HAP-1 (cell line): ENCODE data around the gene RNF133.

Experiments used
- DNase-seq, 2 experiments: peaks; one replicate each; pipeline ENCODE4 v3.0.0-alpha.2; 2016 to 2020; ENCODE audit warnings: low spot score in 2 of 2
- H3K27me3 ChIP-seq: fragments of 250-450 bp; sonication (Bioruptor Pico); 2 replicates; pipeline ENCODE4 v1.5.1; 2020; ENCODE audit warnings: low read depth, mild to moderate bottlenecking, moderate library complexity
- H3K36me3 ChIP-seq: fragments of 250-450 bp; sonication (Bioruptor Pico); replicated peaks from 2 replicates; pipeline ENCODE4 v1.5.1; 2020; ENCODE audit warnings: mild to moderate bottlenecking
- H3K4me1 ChIP-seq: fragments of 250-450 bp; sonication (Bioruptor Pico); 2 replicates; pipeline ENCODE4 v1.5.1; 2020; ENCODE audit warnings: mild to moderate bottlenecking
- H3K4me3 ChIP-seq: fragments of 250-450 bp; sonication (Bioruptor Pico); 2 replicates; pipeline ENCODE4 v1.5.1; 2020; ENCODE audit warnings: mild to moderate bottlenecking, moderate library complexity
- H3K9me3 ChIP-seq: fragments of 250-450 bp; sonication (Bioruptor Pico); 2 replicates; pipeline ENCODE4 v1.5.1; 2020; ENCODE audit warnings: mild to moderate bottlenecking, moderate library complexity
- in situ Hi-C: fragments of 300-500 bp; cut with MboI; formaldehyde crosslinking; loops from 3 replicates; pipeline ENCODE4 v1.14.3; 2020; ENCODE audit warnings: low sequenced_read_pairs, inconsistent platforms, mixed read lengths

Gene RNF133

DNA sequence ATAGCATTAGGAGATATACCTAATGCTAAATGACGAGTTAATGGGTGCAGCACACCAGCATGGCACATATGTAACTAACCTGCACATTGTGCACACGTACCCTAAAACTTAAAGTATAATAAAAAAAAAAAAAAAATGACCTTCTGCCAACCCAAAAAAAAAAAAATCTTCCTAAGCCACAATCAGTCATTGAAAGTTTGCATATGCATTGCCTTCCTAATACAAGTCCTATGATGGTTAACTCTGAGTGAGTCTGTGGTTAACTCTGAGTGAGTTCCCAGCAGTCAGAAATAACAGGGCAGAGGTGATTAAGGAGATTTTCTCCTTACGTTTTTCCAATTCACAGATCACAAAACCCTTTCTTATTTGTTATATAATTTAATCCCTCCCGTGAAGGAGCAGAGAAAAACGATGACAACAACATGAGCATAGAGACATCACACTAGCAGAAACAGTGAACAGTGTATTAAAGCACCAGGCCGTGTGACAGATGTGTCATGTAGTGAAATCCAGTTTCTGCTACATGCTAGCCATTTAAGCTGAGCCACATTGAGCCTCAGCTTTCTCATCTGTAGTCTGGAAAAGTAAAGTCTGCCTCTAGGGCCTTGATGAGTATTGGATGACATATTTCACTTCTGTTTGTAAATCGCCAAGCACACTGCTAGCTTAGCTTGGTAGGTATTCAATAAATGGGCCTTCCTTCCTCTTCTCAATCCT is 11.2 kb upstream of the RNF133 start:
- DNase-seq: no peak
- Histone ChIP-seq H3K4me1 (no peaks in the 10 kb centered on the region), H3K36me3 (no peaks in the 10 kb centered on the region), H3K27me3 (no peaks in the 10 kb centered on the region; the same call in none of the 2 replicates), H3K9me3 (no peaks in the 10 kb centered on the region), H3K4me3 (no peak overlapping the region)
- in situ Hi-C loops: no loop called here

DNA sequence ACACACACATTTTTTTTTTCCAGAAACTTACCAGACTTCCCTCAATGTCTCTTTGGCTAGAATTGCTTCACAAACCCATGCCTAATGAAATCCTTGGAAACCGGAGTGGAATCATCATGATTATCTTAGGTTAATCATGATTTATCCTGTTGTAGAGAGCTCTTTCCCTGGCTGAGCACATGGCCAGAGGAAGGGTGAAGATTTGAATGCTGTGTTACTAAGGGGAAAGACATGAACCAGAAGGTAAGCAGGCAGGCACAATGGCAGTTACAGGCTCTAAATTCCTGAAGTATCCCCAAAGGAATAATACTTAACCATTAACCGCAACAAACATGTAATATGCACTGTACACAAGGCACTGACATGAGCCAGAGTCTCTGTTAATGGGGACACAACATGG is 7.9 kb upstream of the RNF133 start:
- H3K9me3 ChIP-seq: no peaks in the 10 kb centered on the region
- in situ Hi-C loops: no loop called here
- H3K36me3 ChIP-seq: no peaks in the 10 kb centered on the region
- DNase-seq: no peak
- H3K4me3 ChIP-seq: no peak overlapping the region
- H3K4me1 ChIP-seq: no peaks in the 10 kb centered on the region
- H3K27me3 ChIP-seq: no peaks in the 10 kb centered on the region; the same call in 1 of the 2 replicates

DNA sequence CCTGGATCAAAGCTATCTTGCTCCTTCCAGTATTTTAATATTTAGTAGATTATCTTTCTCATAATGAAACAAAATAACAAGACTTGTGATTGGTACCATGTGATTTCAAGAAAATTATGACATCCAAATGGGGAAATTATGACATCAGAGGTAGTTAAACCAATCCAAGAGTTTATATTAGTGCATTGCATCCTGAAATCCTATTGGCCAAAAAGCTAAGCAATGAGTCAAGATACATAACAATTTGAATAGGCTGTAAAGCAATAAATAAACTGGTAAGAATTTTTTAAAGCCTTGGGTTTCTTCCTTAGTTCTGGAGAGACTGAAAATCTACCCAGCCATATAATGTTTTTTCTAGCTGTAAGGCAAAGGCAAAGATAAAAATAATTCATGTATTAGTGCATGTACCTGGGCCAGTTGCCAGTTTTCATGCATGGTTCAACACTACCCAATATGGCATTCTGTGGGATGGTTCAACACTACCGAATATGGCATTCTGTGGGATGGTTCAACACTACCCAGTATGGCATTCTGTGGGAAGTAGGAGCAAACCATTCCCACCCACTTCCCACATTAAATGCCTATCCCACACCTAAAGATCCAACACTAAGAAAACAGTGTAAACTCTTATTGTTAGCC is 4.1 kb upstream of the RNF133 start, which contains the start of gene RNF148:
TSS of gene RNF148 (minus strand) at position 51 of the 639 bp plus-strand sequence. CDS start 172 bp downstream, outside the sequence.
- in situ Hi-C loops: no loop called here
- H3K4me3 ChIP-seq: no peak within 1 kb of the TSS
- H3K36me3 ChIP-seq: no peaks in the 10 kb centered on the region
- no peaks in the 10 kb centered on the region for H3K27me3 ChIP-seq
- H3K4me1 ChIP-seq: no peaks in the 10 kb centered on the region
- DNase-seq: no peak
- no peaks in the 10 kb centered on the region for H3K9me3 ChIP-seq

DNA sequence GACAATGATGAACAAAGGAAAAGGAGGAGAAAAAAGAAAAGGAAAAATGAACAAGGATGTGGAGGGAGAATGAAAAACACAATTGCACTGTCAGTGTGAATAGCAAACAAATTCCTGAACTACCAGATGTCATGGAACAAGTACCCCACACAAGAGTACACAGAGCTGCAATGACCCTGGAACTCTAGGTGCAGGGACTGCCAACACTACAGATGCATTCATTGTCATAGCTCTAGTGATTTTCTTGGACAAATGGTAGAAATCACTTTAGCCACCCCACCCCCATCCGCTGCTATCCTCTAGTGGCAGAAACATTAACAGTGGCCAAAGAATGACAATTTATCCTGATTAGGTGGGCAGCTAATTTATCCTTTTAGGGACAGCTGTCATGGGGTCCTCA is 3.1 kb downstream of the RNF133 start:
- in situ Hi-C loops: no loop called here
- H3K9me3 ChIP-seq: no peaks in the 10 kb centered on the region
- H3K4me1 ChIP-seq: no peaks in the 10 kb centered on the region
- DNase-seq: no peak
- peaks cover 10% of the 10 kb centered on the region; the same call in 1 of the 2 replicates for H3K27me3 ChIP-seq
- H3K4me3 ChIP-seq: no peak overlapping the region
- no peaks in the 10 kb centered on the region for H3K36me3 ChIP-seq

DNA sequence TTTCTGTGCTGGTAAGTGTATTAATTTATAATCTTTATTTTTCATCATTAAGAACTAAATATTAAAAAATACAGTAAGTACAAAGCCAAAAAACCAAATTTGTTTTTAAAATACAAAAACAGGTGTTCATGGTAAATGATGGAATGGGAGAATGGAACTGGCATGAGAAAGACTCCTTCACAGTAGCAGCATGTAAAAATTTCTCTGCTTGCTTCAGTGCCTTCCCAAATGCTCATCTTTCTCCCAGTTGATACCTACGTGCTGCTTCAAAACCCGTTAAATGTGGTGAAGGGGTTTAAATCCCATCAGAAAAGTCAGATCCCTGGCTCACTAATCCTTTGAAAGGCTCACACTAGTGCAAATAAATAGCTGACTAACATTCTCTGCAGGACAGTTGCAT is 4.2 kb downstream of the RNF133 start:
- in situ Hi-C loops: no loop called here
- no peak for DNase-seq
- Histone ChIP-seq H3K4me3 (no peak overlapping the region), H3K36me3 (no peaks in the 10 kb centered on the region), H3K9me3 (no peaks in the 10 kb centered on the region), H3K27me3 (peaks cover 10% of the 10 kb centered on the region; the same call in 1 of the 2 replicates), H3K4me1 (no peaks in the 10 kb centered on the region)

DNA sequence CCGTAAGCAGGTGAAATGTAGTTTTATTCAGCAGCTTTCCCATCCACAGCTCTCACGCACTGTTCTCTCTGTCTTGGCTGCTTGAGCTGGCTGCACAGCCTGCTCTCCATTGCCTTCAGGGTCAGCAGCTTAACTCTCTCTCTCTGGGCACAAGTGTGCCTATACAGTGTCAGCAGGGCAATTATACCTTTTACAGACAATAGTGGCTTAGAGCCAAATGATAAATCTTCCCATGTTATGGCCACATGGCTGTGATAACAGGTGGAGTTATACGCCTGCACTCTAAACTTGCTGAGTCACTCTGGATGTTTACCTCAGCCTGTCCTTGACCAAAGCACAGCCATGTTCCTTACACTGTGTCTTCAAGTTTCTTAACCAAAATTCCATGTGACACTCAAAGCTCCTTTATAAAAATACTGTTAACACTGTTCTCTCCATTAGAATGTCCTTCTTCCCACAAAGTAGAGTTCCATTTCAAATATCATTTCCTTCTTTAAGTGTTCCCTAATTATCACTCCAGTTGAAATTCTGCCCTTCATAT is 6.1 kb downstream of the RNF133 start:
- Histone ChIP-seq H3K4me3 (no peak overlapping the region), H3K36me3 (no peaks in the 10 kb centered on the region), H3K4me1 (no peaks in the 10 kb centered on the region), H3K27me3 (peaks cover 10% of the 10 kb centered on the region; the same call in 1 of the 2 replicates), H3K9me3 (no peaks in the 10 kb centered on the region)
- in situ Hi-C loops: no loop called here
- no peak for DNase-seq

DNA sequence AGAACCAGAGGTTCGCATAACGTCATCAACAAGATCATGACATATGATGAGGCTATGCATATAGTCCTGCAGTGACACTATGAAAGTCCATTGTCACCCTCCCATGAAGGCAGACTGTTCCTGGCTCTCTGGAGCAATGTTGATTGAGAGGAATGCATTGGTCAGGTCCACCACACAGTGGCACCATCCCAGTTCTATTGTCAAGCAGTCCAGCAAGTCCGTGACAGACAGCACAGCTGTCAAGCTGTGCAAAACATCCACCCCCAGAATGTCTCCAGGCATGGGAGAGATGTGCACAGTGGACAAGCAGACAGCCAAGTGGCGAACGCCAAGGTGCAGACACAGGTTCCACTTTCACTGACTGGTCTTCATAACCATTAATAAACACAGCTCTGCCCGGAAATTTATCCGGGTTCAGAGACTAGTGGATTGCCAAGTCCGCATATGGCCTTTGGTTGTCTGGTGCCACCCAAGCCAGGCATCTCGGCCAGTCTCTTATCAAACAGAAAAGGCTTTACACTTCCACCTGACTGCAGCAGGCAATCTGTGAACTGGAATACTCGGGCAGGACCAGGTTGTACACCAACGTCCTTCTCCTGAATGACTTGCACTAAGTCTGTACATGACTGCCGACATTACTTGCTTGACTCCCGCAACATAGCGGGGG is 7.2 kb downstream of the RNF133 start:
- DNase-seq: no peak
- in situ Hi-C loops: no loop called here
- Histone ChIP-seq H3K4me3 (no peak overlapping the region), H3K27me3 (peaks cover 10% of the 10 kb centered on the region; the same call in 1 of the 2 replicates), H3K4me1 (no peaks in the 10 kb centered on the region), H3K9me3 (no peaks in the 10 kb centered on the region), H3K36me3 (no peaks in the 10 kb centered on the region)

DNA sequence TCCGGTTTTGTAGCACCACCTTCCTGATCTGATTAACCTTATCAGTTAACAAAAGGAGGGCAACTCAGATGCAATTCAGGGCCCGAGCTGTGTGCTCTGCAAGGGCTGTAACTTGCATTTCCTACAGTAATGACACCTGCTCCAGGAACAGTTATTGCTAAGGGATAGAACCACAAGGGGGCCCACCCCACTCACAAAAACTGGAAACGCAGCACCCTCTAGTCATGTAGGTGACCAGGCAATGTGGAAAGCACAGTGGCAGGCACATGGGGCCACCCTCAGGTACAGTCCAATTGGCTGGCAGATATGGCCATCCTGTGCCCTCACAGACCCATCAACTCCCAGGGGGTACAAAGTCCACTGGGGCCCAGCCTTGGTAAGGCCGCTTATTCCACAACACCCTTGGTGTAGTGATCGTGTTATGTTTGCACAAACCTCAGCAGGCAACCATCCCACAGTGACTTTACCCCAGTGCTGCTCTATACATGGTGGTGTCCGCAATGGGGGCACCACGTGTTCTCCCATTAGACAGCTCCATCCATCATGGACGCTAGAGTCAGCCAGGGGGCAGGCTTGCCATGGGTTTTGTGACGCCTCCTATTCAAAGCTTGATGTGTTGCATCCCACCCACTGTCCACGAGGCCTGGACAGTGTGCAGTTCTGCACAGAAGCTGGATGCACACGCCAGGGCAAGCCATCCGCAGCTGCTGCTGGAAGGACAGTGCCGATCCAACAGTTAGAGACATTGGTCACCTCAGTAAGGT is 9.4 kb downstream of the RNF133 start:
- H3K4me3 ChIP-seq: no peak overlapping the region
- in situ Hi-C loops: no loop called here
- H3K27me3 ChIP-seq: peaks cover 3% of the 10 kb centered on the region; the same call in 1 of the 2 replicates
- H3K36me3 ChIP-seq: no peaks in the 10 kb centered on the region
- H3K9me3 ChIP-seq: no peaks in the 10 kb centered on the region
- DNase-seq: no peak
- no peaks in the 10 kb centered on the region for H3K4me1 ChIP-seq

DNA sequence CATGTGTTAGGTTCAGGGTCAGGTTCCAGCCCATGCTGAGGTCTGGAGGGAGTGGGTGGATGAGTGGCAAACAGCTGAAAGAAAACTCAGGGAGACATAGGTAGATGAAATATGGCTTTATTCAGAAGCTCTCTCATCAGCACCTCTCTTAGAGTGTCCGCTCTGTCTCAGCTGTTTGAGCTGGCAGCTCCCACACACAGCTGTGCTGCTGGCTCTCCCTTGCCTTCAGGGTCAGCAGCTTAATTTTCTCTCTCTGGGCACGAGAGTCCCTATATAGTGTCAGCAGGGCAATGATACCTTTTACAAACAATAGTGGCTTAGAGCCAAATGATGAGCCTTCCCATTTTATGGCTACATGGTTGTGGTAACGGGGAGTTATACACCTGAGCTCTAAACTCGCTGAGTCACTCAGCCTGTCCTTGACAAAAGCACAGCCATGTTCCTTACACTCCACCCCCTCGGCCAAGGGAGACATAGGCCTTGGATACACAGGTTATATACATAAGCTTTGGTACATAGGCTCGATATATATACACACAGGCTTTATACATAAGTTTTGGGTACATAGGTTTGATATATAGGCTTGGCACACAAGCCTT is 10.4 kb downstream of the RNF133 start:
- DNase-seq: no peak
- H3K4me1 ChIP-seq: no peaks in the 10 kb centered on the region
- in situ Hi-C loops: no loop called here

DNA sequence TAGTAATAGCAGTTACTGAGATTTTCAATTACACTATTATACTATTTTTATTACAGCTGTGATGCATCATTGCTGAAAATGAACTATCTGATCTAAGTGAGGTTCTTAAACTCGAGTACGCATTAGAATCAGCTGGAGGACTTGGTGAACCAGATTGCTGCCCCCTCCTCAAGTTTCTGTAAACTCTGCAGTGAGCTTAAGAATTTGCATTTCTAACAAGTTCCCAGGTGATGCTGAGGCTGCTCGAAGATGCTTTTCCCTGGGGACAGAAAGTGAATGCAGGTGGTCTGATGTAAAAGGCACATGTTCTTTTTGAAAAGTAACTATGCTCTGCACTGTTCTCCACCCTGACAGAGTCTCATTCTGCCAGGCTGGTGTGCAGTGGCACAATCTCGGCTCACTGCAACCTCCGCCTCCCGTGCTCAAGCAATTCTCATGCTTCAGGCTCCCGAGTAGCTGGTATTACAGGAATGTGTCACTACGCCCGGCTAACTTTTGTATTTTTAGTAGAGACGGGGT is 12.5 kb downstream of the RNF133 start:
- Histone ChIP-seq H3K4me1 (no peaks in the 10 kb centered on the region), H3K9me3 (no peaks in the 10 kb centered on the region), H3K36me3 (no peaks in the 10 kb centered on the region), H3K4me3 (no peak overlapping the region), H3K27me3 (no peaks in the 10 kb centered on the region)
- in situ Hi-C loops: no loop called here
- DNase-seq: no peak

More for the DNA sequence above, 10.4 kb downstream of the RNF133 start:
- Histone ChIP-seq H3K4me3 (no peak overlapping the region), H3K9me3 (no peaks in the 10 kb centered on the region), H3K27me3 (no peaks in the 10 kb centered on the region), H3K36me3 (no peaks in the 10 kb centered on the region)

DNA sequence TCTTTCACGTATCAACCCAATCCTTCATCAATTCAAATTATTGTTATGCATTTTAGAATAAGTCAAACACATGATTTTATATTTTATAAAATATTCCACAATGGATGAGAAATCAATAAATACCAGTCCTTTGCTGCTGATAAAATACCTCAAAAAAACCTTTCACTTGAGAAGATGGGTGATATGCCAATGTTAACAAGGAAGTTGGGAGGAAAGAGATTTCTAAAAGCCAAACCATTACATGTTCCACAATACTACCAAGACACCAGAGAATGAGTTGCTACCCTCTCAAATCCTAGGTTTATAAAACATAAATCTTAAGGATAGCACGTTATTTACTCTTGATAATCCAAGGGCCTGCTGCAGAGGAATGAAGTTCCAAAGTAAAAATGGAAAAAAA is 14.4 kb downstream of the RNF133 start:
- Histone ChIP-seq H3K36me3 (no peaks in the 10 kb centered on the region), H3K4me1 (no peaks in the 10 kb centered on the region), H3K9me3 (no peaks in the 10 kb centered on the region), H3K27me3 (no peaks in the 10 kb centered on the region), H3K4me3 (no peak overlapping the region)
- in situ Hi-C loops: no loop called here
- DNase-seq: no peak

DNA sequence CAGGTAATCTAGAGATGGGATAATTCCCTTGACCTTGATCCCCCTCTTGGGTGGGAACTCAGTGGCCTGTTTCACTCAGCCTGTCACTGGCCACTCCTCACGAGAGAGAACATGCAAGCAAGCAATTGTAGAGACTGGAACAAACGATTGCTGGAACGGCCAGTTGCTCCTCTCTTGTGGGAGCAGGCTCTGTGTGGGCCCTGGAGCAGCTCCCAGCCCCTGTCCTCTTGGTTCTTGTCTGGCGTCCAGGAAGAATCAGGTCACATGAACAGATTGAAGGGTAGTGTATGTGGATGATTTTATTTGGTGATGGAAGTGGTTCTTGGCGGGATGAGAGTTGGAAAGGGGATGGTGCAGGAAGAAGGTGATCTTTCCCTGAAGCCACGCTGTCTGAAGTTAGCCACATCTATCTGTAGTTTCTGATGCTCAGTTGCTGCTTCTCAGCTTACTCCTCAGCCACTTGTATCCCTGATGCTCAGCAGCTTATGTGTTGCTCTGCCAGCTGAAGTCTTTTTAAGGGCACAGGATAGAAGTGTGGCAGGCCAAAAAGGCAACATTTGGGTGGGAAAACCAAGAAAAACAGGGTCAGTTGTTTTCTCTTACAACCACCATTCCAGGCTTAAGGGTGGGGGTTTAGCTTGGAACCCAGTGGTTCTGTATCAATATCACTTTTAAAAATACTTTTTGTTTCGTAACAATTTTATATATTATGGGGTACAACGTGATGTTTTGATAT is 15.9 kb downstream of the RNF133 start:
- no peak for DNase-seq
- H3K36me3 ChIP-seq: no peaks in the 10 kb centered on the region
- H3K4me1 ChIP-seq: no peaks in the 10 kb centered on the region
- no peak overlapping the region for H3K4me3 ChIP-seq
- no peaks in the 10 kb centered on the region for H3K27me3 ChIP-seq
- in situ Hi-C loops: no loop called here
- no peaks in the 10 kb centered on the region for H3K9me3 ChIP-seq
